ENCODE measurements around the gene WRNIP1.

GRCh38 chr6:2725364-2725988, 39.7 kb upstream of the WRNIP1 start:
- TF ChIP-seq, protein P1, sequence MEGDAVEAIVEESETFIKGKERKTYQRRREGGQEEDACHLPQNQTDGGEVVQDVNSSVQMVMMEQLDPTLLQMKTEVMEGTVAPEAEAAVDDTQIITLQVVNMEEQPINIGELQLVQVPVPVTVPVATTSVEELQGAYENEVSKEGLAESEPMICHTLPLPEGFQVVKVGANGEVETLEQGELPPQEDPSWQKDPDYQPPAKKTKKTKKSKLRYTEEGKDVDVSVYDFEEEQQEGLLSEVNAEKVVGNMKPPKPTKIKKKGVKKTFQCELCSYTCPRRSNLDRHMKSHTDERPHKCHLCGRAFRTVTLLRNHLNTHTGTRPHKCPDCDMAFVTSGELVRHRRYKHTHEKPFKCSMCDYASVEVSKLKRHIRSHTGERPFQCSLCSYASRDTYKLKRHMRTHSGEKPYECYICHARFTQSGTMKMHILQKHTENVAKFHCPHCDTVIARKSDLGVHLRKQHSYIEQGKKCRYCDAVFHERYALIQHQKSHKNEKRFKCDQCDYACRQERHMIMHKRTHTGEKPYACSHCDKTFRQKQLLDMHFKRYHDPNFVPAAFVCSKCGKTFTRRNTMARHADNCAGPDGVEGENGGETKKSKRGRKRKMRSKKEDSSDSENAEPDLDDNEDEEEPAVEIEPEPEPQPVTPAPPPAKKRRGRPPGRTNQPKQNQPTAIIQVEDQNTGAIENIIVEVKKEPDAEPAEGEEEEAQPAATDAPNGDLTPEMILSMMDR (IDR thresholded peaks at IDR 0.05), result no peak
- TF ChIP-seq POLR2A (IDR thresholded peaks at IDR 0.05), result no peak
